Stimulated activated CD8-positive, alpha-beta memory T cell treated with anti-CD3 and anti-CD28 coated beads, Interleukin-4, amount 100 ng/mL, for 1 hour (primary cell): Measurements from ENCODE around the gene CHRNA10.

Source experiments
- DNase-seq, 2 donors: peaks; one replicate each; pipeline ENCODE4 v3.0.0-alpha.2; 2020; ENCODE audit warnings: low read depth in 2 of 2, low spot score in 1 of 2

CHRNA10 gene

DNA sequence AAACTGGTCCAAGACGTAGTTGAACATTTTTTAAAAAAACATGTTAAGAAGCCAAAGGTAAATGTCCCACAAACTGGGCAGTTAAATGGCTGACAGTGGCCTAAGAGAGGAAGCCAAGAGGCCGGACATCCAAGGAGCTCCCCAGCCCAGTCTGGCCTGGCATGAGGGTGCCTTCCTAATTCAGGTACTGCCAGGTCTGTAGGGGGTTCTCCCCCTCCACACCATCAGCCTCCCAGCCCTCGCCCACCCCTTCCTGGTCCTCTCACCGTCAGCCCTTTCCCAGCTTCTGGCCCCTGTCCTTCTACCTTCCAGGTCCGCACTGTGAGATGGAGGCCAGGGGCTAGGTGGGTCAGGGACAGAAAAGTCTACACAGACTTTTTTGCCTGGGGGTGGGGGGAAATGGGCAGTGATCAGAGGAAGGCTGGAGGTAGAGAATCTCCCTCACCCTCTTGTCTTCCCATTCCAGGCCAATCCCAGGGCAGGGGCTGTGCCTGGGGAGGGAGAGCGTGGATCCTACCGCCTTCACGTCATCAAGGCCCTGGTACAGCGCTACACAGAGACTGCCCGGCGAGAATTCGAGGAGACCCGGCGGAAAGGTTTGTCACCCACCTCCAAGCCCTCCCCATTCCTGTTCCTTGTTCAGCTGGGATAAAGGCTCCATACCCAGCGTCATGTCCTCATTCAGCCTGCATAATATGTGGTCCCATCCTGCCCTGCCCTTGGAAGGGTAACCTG is 35.4 kb downstream of the CHRNA10 start:
- DNase-seq: no peak

- no peak for DNase-seq
Observed at GRCh38 chr11:3632070-3632660, 39.0 kb downstream of the CHRNA10 start.

DNA sequence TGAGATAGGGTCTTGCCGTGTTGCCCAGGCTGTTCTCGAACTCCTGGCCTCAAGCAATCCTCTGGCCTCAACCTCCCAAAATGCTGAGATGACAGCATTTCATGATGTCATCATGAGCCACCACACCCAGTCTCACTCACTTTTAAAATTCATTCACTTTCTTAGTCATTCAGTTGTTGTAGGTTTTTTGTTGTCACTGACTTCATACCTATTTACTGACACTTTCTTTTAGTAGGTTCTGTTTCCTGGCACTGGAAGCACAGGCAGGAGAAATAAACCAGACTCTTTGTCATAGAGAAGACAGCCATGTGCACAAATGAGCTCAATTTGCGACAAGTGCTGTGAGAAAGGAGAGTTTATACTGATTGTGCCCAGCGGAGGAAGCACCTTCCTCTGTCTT is 39.9 kb downstream of the CHRNA10 start:
- DNase-seq: no peak

GRCh38 chr11:3627291-3627690 is 43.9 kb downstream of the CHRNA10 start:
- DNase-seq: no peak

DNA sequence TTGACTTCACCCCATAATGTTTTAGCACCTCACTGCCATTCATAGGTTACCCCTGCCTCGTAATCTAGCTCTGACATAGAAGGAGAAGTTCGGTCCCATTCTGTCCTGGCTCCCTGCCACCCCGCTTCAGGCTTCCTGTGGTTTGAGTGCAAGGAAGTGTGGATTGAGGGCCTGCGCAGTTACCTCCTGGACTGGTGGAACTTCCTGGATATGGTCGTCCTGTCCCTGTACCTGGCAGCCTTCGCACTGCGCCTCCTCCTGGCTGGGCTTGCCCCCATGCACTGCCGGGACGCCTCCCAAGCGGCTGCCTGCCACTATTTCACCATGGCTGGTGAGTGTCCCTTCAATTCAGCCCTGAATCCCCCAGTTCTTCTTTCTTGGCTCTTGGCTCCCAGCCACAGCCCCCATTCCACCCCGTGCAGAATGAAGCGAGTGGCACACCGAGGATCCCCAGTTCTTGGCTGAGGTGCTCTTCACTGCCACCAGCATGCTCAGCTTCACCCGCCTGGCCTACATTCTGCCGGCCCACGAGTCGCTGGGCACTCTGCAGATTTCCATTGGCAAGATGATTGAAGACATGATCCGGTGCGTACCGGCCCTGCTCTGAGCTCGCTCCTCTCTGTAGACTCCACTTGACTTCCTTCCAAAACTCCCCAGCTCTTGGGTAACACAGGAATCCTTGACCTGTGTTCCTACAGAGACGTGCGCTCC is 44.8 kb downstream of the CHRNA10 start:
- no peak for DNase-seq

- no peak for DNase-seq
Observed at GRCh38 chr11:3623767-3624458, 47.3 kb downstream of the CHRNA10 start.

DNA sequence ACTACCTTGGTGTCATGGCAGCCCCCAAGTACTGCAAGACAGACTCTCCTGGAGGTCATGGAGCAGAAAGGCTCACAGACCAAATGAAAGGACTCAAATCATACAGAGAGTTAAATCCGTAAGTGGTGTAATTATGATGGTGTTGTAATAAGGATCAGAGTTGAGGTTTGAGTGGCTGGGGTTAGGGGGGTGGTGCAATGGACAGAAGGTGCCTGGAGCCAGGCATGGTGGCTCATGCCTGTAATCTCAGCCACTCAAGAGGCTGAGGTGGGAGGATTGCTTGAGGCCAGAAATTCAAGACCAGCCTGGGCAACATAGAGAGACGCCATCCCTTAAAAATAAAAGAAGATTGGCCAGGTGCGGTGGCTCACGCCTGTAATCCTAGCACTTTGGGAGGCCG is 48.1 kb downstream of the CHRNA10 start:
- DNase-seq: no peak

GRCh38 chr11:3622521-3622920 is 48.7 kb downstream of the CHRNA10 start:
- no peak for DNase-seq

DNA sequence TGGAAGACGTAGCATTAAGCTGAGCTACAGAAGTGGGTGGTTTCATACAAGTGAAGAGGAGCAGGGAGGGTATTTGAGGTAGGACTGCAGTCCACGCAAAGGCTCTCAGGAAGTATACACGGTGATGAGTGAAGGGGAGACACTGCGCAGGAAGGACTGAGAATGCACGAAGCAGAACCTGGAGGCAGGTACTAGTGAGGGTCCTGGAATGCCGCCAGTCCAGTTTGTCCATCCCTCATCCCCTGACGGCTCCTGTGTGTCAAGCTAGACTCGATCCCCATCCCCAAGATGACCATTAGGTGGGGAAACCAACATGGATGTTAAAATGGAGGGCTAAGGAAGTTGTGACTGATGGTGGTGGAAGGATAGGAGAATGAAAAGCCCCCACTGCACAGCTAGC is 53.2 kb downstream of the CHRNA10 start:
- no peak for DNase-seq

DNA sequence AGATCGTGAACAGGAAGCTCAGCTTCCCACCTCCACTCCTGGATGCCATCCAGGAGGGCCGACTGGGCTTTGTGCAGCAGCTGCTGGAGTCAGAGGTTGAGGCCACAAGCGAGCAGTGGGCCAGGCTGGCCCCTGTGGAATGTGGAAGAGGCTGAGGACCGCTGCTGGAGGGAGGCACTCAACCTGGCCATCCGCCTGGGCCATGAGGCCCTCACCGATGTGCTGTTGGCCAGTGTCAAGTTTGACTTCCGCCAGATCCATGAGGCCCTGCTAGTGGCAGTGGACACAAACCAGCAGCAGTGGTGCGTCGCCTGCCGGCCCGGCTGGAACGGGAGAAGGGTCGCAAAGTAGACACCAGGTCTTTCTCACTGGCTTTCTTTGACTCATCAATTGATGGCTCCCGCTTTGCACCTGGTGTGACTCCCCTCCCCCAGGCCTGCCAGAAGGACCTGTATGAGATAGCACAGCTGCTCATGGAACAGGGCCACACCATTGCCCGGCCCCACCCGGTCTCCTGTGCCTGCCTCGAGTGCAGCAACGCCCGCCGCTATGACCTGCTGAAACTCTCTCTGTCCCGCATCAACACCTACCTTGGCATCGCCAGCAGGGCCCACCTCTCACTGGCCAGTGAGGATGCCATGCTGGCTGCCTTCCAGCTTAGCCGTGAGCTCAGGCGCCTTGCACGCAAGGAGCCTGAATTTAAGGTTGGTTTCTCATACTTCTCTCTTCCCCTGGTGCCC is 54.3 kb downstream of the CHRNA10 start:
- DNase-seq: no peak

DNA sequence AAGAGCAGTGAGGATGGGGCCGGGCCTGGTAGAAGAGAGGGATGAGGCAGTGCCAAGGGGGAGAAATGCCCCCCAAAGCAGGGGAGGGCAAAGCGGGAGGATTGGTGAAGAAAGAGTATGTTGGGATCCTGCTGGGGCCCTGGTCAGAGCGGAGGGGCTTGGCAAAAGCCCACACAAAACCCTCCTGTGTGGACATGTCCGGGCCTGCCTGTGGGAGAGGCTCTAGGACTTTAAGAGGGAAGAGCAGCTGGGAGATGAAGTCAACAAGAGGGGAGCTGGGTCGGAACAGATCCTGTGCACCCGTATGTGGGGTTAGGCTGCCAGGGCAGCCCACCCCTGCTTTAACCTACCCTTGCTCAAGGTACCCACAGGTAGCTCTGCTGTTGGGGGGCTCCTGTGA is 55.2 kb downstream of the CHRNA10 start:
- no peak for DNase-seq
